K562 (cell line): ENCODE measurements around the gene ARMH1. TPM values are rescaled to one million over a fixed set of nuclear protein-coding genes. Genes with fewer than 3 reads are reported as not detected.

Experiments
- polyA plus RNA-seq, 8 experiments: library from polyadenylated mRNA; depleted of rRNA in 4 of 8; stranded (reverse) in 5 of 8; unstranded in 3 of 8; fragments of >200 nt; fragmentation: Nextera tagmentation in 2 of 8; fragmentation: Illumina TruSeq in 1 of 8; extraction: Ambion mirVana in 2 of 8; extraction: Trizol in 1 of 8; gene quantifications; 2 replicates each; pipeline versions ENCODE4 v1.2.1 to v1.2.3, GENCODE V29; 2011 to 2014; ENCODE audit warnings: inconsistent platforms in 1 of 8, missing spikeins in 1 of 8
- total RNA-seq, 7 experiments: library from RNA; depleted of rRNA in 6 of 7; stranded (reverse); fragments of >200 nt in 6 of 7; fragmentation: Illumina TruSeq in 2 of 7; extraction: Trizol in 2 of 7; gene quantifications; 2 replicates each; pipeline versions ENCODE4 v1.2.1 to v1.2.3, GENCODE V29; 2011 to 2021; ENCODE audit warnings: low replicate concordance in 1 of 7
- TF ChIP-seq, protein P1 (sequence below): fragments of 200-600 bp; sonication (generic); IDR thresholded peaks from one replicate; pipeline ENCODE4 v1.6.1; 2012; ENCODE audit warnings: mild to moderate bottlenecking, low read depth, low read length, inconsistent platforms
- TF ChIP-seq, protein P2 (sequence below): fragments of 450-650 bp; formaldehyde crosslinking; IDR thresholded peaks from 2 replicates; pipeline ENCODE4 v1.4.0; 2022; ENCODE audit warnings: missing genetic modification characterization
- TF ChIP-seq, protein P3 (sequence below): fragments of 150-350 bp; conservative IDR thresholded peaks from 2 replicates; pipeline ENCODE4 v1.6.1; 2014; ENCODE audit warnings: low read length

ARMH1 gene
- total and polyA plus RNA-seq, 9 of the 15 experiments (the other 6 are each of a cell fraction or from before 2014, with no cell fraction given): 0.41 TPM; not detected in 8

- TF ChIP-seq, protein P1, sequence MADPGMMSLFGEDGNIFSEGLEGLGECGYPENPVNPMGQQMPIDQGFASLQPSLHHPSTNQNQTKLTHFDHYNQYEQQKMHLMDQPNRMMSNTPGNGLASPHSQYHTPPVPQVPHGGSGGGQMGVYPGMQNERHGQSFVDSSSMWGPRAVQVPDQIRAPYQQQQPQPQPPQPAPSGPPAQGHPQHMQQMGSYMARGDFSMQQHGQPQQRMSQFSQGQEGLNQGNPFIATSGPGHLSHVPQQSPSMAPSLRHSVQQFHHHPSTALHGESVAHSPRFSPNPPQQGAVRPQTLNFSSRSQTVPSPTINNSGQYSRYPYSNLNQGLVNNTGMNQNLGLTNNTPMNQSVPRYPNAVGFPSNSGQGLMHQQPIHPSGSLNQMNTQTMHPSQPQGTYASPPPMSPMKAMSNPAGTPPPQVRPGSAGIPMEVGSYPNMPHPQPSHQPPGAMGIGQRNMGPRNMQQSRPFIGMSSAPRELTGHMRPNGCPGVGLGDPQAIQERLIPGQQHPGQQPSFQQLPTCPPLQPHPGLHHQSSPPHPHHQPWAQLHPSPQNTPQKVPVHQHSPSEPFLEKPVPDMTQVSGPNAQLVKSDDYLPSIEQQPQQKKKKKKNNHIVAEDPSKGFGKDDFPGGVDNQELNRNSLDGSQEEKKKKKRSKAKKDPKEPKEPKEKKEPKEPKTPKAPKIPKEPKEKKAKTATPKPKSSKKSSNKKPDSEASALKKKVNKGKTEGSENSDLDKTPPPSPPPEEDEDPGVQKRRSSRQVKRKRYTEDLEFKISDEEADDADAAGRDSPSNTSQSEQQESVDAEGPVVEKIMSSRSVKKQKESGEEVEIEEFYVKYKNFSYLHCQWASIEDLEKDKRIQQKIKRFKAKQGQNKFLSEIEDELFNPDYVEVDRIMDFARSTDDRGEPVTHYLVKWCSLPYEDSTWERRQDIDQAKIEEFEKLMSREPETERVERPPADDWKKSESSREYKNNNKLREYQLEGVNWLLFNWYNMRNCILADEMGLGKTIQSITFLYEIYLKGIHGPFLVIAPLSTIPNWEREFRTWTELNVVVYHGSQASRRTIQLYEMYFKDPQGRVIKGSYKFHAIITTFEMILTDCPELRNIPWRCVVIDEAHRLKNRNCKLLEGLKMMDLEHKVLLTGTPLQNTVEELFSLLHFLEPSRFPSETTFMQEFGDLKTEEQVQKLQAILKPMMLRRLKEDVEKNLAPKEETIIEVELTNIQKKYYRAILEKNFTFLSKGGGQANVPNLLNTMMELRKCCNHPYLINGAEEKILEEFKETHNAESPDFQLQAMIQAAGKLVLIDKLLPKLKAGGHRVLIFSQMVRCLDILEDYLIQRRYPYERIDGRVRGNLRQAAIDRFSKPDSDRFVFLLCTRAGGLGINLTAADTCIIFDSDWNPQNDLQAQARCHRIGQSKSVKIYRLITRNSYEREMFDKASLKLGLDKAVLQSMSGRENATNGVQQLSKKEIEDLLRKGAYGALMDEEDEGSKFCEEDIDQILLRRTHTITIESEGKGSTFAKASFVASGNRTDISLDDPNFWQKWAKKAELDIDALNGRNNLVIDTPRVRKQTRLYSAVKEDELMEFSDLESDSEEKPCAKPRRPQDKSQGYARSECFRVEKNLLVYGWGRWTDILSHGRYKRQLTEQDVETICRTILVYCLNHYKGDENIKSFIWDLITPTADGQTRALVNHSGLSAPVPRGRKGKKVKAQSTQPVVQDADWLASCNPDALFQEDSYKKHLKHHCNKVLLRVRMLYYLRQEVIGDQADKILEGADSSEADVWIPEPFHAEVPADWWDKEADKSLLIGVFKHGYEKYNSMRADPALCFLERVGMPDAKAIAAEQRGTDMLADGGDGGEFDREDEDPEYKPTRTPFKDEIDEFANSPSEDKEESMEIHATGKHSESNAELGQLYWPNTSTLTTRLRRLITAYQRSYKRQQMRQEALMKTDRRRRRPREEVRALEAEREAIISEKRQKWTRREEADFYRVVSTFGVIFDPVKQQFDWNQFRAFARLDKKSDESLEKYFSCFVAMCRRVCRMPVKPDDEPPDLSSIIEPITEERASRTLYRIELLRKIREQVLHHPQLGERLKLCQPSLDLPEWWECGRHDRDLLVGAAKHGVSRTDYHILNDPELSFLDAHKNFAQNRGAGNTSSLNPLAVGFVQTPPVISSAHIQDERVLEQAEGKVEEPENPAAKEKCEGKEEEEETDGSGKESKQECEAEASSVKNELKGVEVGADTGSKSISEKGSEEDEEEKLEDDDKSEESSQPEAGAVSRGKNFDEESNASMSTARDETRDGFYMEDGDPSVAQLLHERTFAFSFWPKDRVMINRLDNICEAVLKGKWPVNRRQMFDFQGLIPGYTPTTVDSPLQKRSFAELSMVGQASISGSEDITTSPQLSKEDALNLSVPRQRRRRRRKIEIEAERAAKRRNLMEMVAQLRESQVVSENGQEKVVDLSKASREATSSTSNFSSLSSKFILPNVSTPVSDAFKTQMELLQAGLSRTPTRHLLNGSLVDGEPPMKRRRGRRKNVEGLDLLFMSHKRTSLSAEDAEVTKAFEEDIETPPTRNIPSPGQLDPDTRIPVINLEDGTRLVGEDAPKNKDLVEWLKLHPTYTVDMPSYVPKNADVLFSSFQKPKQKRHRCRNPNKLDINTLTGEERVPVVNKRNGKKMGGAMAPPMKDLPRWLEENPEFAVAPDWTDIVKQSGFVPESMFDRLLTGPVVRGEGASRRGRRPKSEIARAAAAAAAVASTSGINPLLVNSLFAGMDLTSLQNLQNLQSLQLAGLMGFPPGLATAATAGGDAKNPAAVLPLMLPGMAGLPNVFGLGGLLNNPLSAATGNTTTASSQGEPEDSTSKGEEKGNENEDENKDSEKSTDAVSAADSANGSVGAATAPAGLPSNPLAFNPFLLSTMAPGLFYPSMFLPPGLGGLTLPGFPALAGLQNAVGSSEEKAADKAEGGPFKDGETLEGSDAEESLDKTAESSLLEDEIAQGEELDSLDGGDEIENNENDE: no peak
- TF ChIP-seq, protein P2, sequence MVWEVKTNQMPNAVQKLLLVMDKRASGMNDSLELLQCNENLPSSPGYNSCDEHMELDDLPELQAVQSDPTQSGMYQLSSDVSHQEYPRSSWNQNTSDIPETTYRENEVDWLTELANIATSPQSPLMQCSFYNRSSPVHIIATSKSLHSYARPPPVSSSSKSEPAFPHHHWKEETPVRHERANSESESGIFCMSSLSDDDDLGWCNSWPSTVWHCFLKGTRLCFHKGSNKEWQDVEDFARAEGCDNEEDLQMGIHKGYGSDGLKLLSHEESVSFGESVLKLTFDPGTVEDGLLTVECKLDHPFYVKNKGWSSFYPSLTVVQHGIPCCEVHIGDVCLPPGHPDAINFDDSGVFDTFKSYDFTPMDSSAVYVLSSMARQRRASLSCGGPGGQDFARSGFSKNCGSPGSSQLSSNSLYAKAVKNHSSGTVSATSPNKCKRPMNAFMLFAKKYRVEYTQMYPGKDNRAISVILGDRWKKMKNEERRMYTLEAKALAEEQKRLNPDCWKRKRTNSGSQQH: no peak
- TF ChIP-seq, protein P3, sequence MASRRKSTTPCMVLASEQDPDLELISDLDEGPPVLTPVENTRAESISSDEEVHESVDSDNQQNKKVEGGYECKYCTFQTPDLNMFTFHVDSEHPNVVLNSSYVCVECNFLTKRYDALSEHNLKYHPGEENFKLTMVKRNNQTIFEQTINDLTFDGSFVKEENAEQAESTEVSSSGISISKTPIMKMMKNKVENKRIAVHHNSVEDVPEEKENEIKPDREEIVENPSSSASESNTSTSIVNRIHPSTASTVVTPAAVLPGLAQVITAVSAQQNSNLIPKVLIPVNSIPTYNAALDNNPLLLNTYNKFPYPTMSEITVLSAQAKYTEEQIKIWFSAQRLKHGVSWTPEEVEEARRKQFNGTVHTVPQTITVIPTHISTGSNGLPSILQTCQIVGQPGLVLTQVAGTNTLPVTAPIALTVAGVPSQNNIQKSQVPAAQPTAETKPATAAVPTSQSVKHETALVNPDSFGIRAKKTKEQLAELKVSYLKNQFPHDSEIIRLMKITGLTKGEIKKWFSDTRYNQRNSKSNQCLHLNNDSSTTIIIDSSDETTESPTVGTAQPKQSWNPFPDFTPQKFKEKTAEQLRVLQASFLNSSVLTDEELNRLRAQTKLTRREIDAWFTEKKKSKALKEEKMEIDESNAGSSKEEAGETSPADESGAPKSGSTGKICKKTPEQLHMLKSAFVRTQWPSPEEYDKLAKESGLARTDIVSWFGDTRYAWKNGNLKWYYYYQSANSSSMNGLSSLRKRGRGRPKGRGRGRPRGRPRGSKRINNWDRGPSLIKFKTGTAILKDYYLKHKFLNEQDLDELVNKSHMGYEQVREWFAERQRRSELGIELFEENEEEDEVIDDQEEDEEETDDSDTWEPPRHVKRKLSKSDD: no peak
Observed at GRCh38 chr1:44685881-44686280, 11.4 kb downstream of the ARMH1 start (continued).
